HG03575 (cell line): ENCODE measurements around the gene RASSF3.
"Not testable (repeated sequence)": the region's sequence is repeated elsewhere in the genome, so short reads cannot be mapped to it uniquely, and the experiment has no call there.

Source experiments
- ATAC-seq: cut with Tn5 transposase; IDR thresholded peaks from one replicate; pipeline ENCODE4 v1.9.1; 2021; ENCODE audit not compliant: unreplicated experiment, insufficient number of reproducible peaks, low FRiP score; ENCODE audit errors: extremely low read depth

RASSF3 gene

GRCh38 chr12:64682572-64683277 lies 72.4 kb downstream of the RASSF3 start:
- ATAC-seq, result no peak

- ATAC-seq, result no peak
Observed at GRCh38 chr12:64683816-64684543, 73.7 kb downstream of the RASSF3 start.

- no peak for ATAC-seq
Observed at GRCh38 chr12:64685050-64685449, 74.8 kb downstream of the RASSF3 start.

- ATAC-seq, result no peak
Observed at GRCh38 chr12:64685605-64686004, 75.3 kb downstream of the RASSF3 start.

- ATAC-seq, result no peak
Observed at GRCh38 chr12:64687816-64688215, 77.5 kb downstream of the RASSF3 start.

GRCh38 chr12:64688219-64688618 lies 77.9 kb downstream of the RASSF3 start:
- ATAC-seq, result no peak

- ATAC-seq, result no peak
Observed at GRCh38 chr12:64688715-64689114, 78.4 kb downstream of the RASSF3 start.

GRCh38 chr12:64690236-64690635 lies 79.9 kb downstream of the RASSF3 start:
- ATAC-seq, result not testable (repeated sequence)

- ATAC-seq, result no peak
Observed at GRCh38 chr12:64691227-64691794, 81.0 kb downstream of the RASSF3 start.

GRCh38 chr12:64691795-64692583 lies 81.7 kb downstream of the RASSF3 start:
- no peak for ATAC-seq

GRCh38 chr12:64694130-64695040 lies 84.1 kb downstream of the RASSF3 start:
- no peak for ATAC-seq

GRCh38 chr12:64695550-64695949 lies 85.3 kb downstream of the RASSF3 start:
- no peak for ATAC-seq

- ATAC-seq, result no peak
Observed at GRCh38 chr12:64696080-64696741, 85.9 kb downstream of the RASSF3 start.

GRCh38 chr12:64699504-64700115 lies 89.3 kb downstream of the RASSF3 start:
- ATAC-seq, result no peak

GRCh38 chr12:64700532-64700931 lies 90.2 kb downstream of the RASSF3 start:
- no peak for ATAC-seq

GRCh38 chr12:64701283-64701682 lies 91.0 kb downstream of the RASSF3 start:
- ATAC-seq, result no peak

- no peak for ATAC-seq
Observed at GRCh38 chr12:64706306-64706705, 96.0 kb downstream of the RASSF3 start.

GRCh38 chr12:64706857-64707256 lies 96.6 kb downstream of the RASSF3 start:
- no peak for ATAC-seq
